ENCODE results near the gene SLC15A4. TPM values are rescaled to one million over a fixed set of nuclear protein-coding genes. Genes with fewer than 3 reads are reported as not detected.

Gene SLC15A4
- total RNA-seq, 1 donor from 2014 or later: 23.0 TPM

DNA sequence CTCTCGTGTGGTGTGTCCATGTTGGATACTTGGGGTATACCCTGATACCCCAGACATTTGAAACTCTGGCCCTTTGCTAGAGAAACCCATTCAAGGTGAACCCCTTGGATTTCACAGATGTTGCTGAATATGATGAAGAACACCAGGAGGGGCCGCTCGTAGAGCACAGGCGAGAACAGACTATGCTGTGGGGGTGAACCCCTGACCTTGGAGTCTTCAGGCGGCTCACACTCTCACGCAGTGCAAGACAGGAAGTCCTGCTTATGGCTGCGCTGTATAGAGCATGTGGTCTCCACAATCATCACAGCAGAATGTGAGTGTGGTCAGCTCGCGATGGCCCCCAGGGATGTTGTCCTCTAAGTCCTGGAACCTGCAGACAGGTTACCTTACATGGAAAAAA, 60.4 kb downstream of the SLC15A4 start:
- TF ChIP-seq, protein P1, sequence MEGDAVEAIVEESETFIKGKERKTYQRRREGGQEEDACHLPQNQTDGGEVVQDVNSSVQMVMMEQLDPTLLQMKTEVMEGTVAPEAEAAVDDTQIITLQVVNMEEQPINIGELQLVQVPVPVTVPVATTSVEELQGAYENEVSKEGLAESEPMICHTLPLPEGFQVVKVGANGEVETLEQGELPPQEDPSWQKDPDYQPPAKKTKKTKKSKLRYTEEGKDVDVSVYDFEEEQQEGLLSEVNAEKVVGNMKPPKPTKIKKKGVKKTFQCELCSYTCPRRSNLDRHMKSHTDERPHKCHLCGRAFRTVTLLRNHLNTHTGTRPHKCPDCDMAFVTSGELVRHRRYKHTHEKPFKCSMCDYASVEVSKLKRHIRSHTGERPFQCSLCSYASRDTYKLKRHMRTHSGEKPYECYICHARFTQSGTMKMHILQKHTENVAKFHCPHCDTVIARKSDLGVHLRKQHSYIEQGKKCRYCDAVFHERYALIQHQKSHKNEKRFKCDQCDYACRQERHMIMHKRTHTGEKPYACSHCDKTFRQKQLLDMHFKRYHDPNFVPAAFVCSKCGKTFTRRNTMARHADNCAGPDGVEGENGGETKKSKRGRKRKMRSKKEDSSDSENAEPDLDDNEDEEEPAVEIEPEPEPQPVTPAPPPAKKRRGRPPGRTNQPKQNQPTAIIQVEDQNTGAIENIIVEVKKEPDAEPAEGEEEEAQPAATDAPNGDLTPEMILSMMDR (IDR thresholded peaks at IDR 0.05; ENCODE audit: partially characterized antibody, unreplicated experiment): no peak
- Mint-ChIP-seq H3K4me3 (ENCODE audit: unreplicated experiment) (no peak overlapping the region), H3K4me1 (ENCODE audit: low read depth, unreplicated experiment) (peaks cover 4% of the 10 kb centered on the region), H3K9me3 (ENCODE audit: unreplicated experiment) (peaks cover 5% of the 10 kb centered on the region), H3K27ac (ENCODE audit: unreplicated experiment) (no peak overlapping the region), H3K36me3 (ENCODE audit: unreplicated experiment) (peaks cover 7% of the 10 kb centered on the region), H3K27me3 (ENCODE audit: unreplicated experiment) (peaks cover 1% of the 10 kb centered on the region)
- DNase-seq: no peak

- no peak for DNase-seq
These were observed 62.4 kb downstream of the SLC15A4 start for GRCh38 chr12:128761379-128761790.

GRCh38 chr12:128755566-128755965, 68.2 kb downstream of the SLC15A4 start:
- Mint-ChIP-seq H3K36me3 (ENCODE audit: unreplicated experiment) (no peaks in the 10 kb centered on the region), H3K4me1 (ENCODE audit: low read depth, unreplicated experiment) (no peaks in the 10 kb centered on the region), H3K4me3 (ENCODE audit: unreplicated experiment) (no peak overlapping the region), H3K9me3 (ENCODE audit: unreplicated experiment) (peaks cover 4% of the 10 kb centered on the region), H3K27me3 (ENCODE audit: unreplicated experiment) (peaks cover 2% of the 10 kb centered on the region), H3K27ac (ENCODE audit: unreplicated experiment) (no peak overlapping the region)
- no peak for DNase-seq
- TF ChIP-seq, protein P1 (IDR thresholded peaks at IDR 0.05; ENCODE audit: partially characterized antibody, unreplicated experiment): no peak

More at GRCh38 chr12:128761379-128761790, 62.4 kb downstream of the SLC15A4 start:
- Mint-ChIP-seq H3K9me3 (ENCODE audit: unreplicated experiment) (peaks cover 5% of the 10 kb centered on the region), H3K27me3 (ENCODE audit: unreplicated experiment) (peaks cover 4% of the 10 kb centered on the region), H3K4me3 (ENCODE audit: unreplicated experiment) (no peak overlapping the region), H3K27ac (ENCODE audit: unreplicated experiment) (no peak overlapping the region), H3K36me3 (ENCODE audit: unreplicated experiment) (peaks cover 7% of the 10 kb centered on the region), H3K4me1 (ENCODE audit: low read depth, unreplicated experiment) (no peaks in the 10 kb centered on the region)
- TF ChIP-seq, protein P1 (IDR thresholded peaks at IDR 0.05; ENCODE audit: partially characterized antibody, unreplicated experiment): no peak

DNA sequence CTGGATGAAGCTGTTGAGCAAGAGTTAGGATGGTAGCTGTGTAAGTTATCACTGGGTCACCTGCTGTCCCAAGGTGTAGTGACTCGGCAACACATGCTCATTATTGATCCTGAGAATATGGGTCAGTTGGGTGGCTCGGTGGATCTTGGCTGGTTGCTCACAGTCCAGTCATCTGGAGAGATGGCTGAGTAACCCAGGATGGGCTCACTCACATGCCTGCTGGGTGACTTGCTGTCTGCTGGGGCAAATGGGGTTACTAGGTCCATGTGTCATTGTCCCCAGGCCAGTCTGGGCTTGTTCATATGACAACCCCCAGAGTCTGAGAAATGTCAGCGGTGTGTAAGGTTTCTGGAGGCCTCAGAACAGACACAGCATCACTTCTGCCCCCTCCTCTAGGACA, 69.5 kb downstream of the SLC15A4 start:
- Mint-ChIP-seq H3K36me3 (ENCODE audit: unreplicated experiment) (no peaks in the 10 kb centered on the region), H3K27ac (ENCODE audit: unreplicated experiment) (no peak overlapping the region)

DNA sequence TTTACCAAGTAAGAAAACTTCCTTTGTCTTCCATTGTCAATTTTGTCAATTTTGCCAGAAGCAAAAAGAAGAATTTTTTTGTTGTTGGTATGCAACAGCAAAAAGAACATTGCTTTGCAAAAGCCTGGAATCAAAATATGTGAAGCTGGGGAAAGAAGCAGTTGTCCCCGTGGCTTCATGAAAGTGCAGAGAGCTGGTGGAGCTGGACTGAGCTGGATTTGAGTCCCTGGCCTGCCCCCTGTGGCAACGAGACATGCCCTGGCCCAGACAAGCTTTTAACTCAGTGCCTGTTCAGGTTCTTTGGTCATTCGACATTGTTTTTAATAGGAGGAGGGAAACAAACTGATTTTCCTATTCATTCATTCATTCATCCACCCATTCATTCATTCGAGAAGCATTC, 70.3 kb downstream of the SLC15A4 start:
- Mint-ChIP-seq H3K27ac (ENCODE audit: unreplicated experiment) (no peak overlapping the region), H3K4me3 (ENCODE audit: unreplicated experiment) (no peak overlapping the region), H3K4me1 (ENCODE audit: low read depth, unreplicated experiment) (no peaks in the 10 kb centered on the region), H3K27me3 (ENCODE audit: unreplicated experiment) (peaks cover 2% of the 10 kb centered on the region), H3K36me3 (ENCODE audit: unreplicated experiment) (no peaks in the 10 kb centered on the region), H3K9me3 (ENCODE audit: unreplicated experiment) (peaks cover 4% of the 10 kb centered on the region)
- no peak for DNase-seq
- TF ChIP-seq, protein P1 (IDR thresholded peaks at IDR 0.05; ENCODE audit: partially characterized antibody, unreplicated experiment): no peak

More for the DNA sequence above, 69.5 kb downstream of the SLC15A4 start:
- H3K4me1 Mint-ChIP-seq (ENCODE audit: low read depth, unreplicated experiment): no peaks in the 10 kb centered on the region
- TF ChIP-seq, protein P1 (IDR thresholded peaks at IDR 0.05; ENCODE audit: partially characterized antibody, unreplicated experiment): no peak
- H3K27me3 Mint-ChIP-seq (ENCODE audit: unreplicated experiment): peaks cover 2% of the 10 kb centered on the region
- H3K9me3 Mint-ChIP-seq (ENCODE audit: unreplicated experiment): peaks cover 4% of the 10 kb centered on the region
- DNase-seq: no peak
- no peak overlapping the region for H3K4me3 Mint-ChIP-seq (ENCODE audit: unreplicated experiment)

All from glutamatergic neuron (in vitro differentiated cells).